Stimulated activated memory B cell treated with anti-CD40 and anti-IgM and Interleukin-4, amounts not matched to agents 10 μg/mL and 1 μg/mL and 100 μg/mL, for 72 hours (primary cell): ENCODE data around the gene BRME1.
A peak's percentile ranks its signal among the peaks of the same experiment; 100 is the strongest.

ENCODE experiments used
- ATAC-seq: fragments of 150-1000 bp; cut with Tn5 transposase; 2 replicates; pipeline ENCODE4 v1.10.0; 2021
- H3K27ac Mint-ChIP-seq: one replicate; pipeline ENCODE4 v1.8.0; 2022; ENCODE audit warnings: mild to moderate bottlenecking, mixed read lengths
- H3K27me3 Mint-ChIP-seq: one replicate; pipeline ENCODE4 v1.8.0; 2022; ENCODE audit warnings: mixed read lengths
- H3K36me3 Mint-ChIP-seq: one replicate; pipeline ENCODE4 v1.8.0; 2022; ENCODE audit warnings: mixed read lengths
- H3K4me1 Mint-ChIP-seq: one replicate; pipeline ENCODE4 v1.8.0; 2022; ENCODE audit warnings: mixed read lengths
- H3K4me3 Mint-ChIP-seq: one replicate; pipeline ENCODE4 v1.8.0; 2022; ENCODE audit warnings: mild to moderate bottlenecking, moderate library complexity, mixed read lengths
- H3K9me3 Mint-ChIP-seq: one replicate; pipeline ENCODE4 v1.8.0; 2022; ENCODE audit warnings: mixed read lengths

Gene BRME1

GRCh38 chr19:13884726-13885591 is 21.0 kb downstream of the BRME1 start:
- no peak overlapping the region for H3K27ac Mint-ChIP-seq
- no peak overlapping the region for H3K4me3 Mint-ChIP-seq
- no peak for ATAC-seq
- H3K9me3 Mint-ChIP-seq, result no peaks in the 10 kb centered on the region
- peaks cover 28% of the 10 kb centered on the region for H3K4me1 Mint-ChIP-seq
- no peaks in the 10 kb centered on the region for H3K27me3 Mint-ChIP-seq
- no peaks in the 10 kb centered on the region for H3K36me3 Mint-ChIP-seq

DNA sequence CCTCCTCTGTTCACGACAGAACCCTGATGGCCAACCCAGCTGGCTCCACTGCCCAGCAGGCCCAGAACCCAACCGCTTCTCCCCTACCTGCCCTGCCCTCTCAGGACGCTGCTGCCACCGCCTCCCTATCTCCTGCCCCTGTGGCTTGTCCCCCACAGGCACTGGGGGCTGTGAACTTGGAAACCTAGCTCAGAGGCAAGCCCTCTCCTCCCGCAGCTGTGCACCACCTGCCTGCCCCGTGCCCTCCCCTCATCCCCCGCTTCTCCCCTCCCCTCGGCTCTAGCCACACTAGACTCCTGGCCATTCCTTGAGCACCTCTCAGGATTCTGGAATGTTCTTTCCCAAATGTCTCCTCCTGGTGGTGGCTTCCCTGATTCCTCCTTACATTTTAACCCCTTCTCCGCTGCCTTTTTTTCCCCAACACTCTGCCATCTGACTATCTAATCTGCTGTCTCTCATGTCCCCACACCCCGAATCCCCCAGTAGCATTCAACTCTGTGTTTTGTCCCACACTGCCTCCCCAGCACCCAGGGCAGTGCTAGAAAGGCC is 22.3 kb downstream of the BRME1 start:
- peaks cover 32% of the 10 kb centered on the region for H3K4me1 Mint-ChIP-seq

GRCh38 chr19:13882836-13883235 is 23.1 kb downstream of the BRME1 start:
- no peaks in the 10 kb centered on the region for H3K9me3 Mint-ChIP-seq
- H3K27me3 Mint-ChIP-seq, result no peaks in the 10 kb centered on the region
- no peak overlapping the region for H3K27ac Mint-ChIP-seq
- H3K36me3 Mint-ChIP-seq, result no peaks in the 10 kb centered on the region
- H3K4me1 Mint-ChIP-seq, result peaks cover 32% of the 10 kb centered on the region
- no peak overlapping the region for H3K4me3 Mint-ChIP-seq
- ATAC-seq, result no peak

More for the DNA sequence above, 22.3 kb downstream of the BRME1 start:
- no peak for ATAC-seq
- H3K27ac Mint-ChIP-seq, result peak overlapping the region; percentile 12
- H3K9me3 Mint-ChIP-seq, result no peaks in the 10 kb centered on the region
- H3K4me3 Mint-ChIP-seq, result no peak overlapping the region
- no peaks in the 10 kb centered on the region for H3K36me3 Mint-ChIP-seq
- no peaks in the 10 kb centered on the region for H3K27me3 Mint-ChIP-seq

GRCh38 chr19:13882419-13882795 is 23.5 kb downstream of the BRME1 start:
- Mint-ChIP-seq H3K36me3 (no peaks in the 10 kb centered on the region), H3K9me3 (no peaks in the 10 kb centered on the region), H3K4me3 (no peak overlapping the region), H3K4me1 (peaks cover 32% of the 10 kb centered on the region), H3K27me3 (no peaks in the 10 kb centered on the region), H3K27ac (peak overlapping the region; percentile 58)
- ATAC-seq, result no peak

DNA sequence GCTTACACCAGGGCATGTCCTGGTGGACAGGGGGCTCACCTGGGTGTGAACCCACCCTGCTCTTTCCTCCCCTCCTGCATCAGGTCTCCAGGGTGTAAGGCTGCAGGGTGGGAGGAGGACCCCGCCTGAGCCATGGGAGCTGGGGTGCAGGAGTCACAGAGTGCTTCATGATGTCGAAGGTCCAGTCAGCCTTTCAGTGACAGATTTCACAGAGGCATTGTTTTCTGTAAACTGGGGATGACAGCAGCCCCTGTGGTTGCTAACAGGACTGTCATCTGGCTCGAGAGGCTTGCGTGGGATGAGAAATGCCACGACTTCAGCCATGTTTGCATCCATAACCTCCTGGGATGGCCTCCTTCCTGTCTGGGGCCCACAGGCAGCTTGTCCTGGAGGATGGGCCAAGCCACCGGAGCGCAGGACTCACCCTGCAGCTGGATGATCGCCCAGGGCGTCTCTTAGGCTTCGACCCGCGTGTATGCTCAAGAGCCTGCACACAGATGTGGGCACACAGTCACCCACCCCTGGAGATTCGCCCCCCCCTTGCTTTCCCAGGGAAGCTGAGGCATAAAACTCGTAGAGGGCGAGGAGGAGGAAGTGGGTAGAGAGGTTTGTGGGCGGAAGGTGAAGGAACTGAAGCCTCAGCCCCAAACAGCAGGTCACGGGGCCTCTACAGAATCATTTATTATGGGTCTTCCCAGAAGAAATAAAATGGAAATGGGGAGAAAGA is 24.1 kb downstream of the BRME1 start:
- H3K4me1 Mint-ChIP-seq, result peaks cover 32% of the 10 kb centered on the region
- no peaks in the 10 kb centered on the region for H3K27me3 Mint-ChIP-seq
- H3K36me3 Mint-ChIP-seq, result no peaks in the 10 kb centered on the region
- ATAC-seq, result peak; percentile 27
- H3K27ac Mint-ChIP-seq, result peak overlapping the region; percentile 58
- no peaks in the 10 kb centered on the region for H3K9me3 Mint-ChIP-seq
- no peak overlapping the region for H3K4me3 Mint-ChIP-seq

GRCh38 chr19:13881251-13881691 is 24.6 kb downstream of the BRME1 start:
- no peak overlapping the region for H3K4me3 Mint-ChIP-seq
- H3K27me3 Mint-ChIP-seq, result peaks cover 6% of the 10 kb centered on the region
- no peak for ATAC-seq
- H3K4me1 Mint-ChIP-seq, result peaks cover 32% of the 10 kb centered on the region
- H3K36me3 Mint-ChIP-seq, result no peaks in the 10 kb centered on the region
- no peaks in the 10 kb centered on the region for H3K9me3 Mint-ChIP-seq
- H3K27ac Mint-ChIP-seq, result peak overlapping the region; percentile 58

- Mint-ChIP-seq H3K4me1 (peaks cover 32% of the 10 kb centered on the region), H3K4me3 (peak overlapping the region; percentile 8), H3K27ac (peak overlapping the region; percentile 58), H3K27me3 (peaks cover 15% of the 10 kb centered on the region), H3K9me3 (no peaks in the 10 kb centered on the region), H3K36me3 (no peaks in the 10 kb centered on the region)
- ATAC-seq, result peak; percentile 94
These were observed 25.6 kb downstream of the BRME1 start for GRCh38 chr19:13880059-13881043.

- Mint-ChIP-seq H3K36me3 (no peaks in the 10 kb centered on the region), H3K27ac (no peak overlapping the region), H3K9me3 (no peaks in the 10 kb centered on the region), H3K27me3 (peaks cover 37% of the 10 kb centered on the region), H3K4me3 (no peak overlapping the region), H3K4me1 (peaks cover 38% of the 10 kb centered on the region)
- ATAC-seq, result no peak
These were observed 28.6 kb downstream of the BRME1 start for GRCh38 chr19:13877303-13877702.

GRCh38 chr19:13876834-13877233 is 29.1 kb downstream of the BRME1 start, which contains the start of gene NANOS3:
Gene NANOS3, plus strand, starts transcription at chr19:13877134. Its CDS starts 115 bp downstream, at chr19:13877249.
- H3K36me3 Mint-ChIP-seq, result no peaks in the 10 kb centered on the region
- no peak within 1 kb of the TSS for H3K27ac Mint-ChIP-seq
- peaks cover 42% of the 10 kb centered on the region for H3K27me3 Mint-ChIP-seq
- no peak within 1 kb of the TSS for H3K4me3 Mint-ChIP-seq
- no peak for ATAC-seq
- H3K4me1 Mint-ChIP-seq, result peaks cover 36% of the 10 kb centered on the region
- H3K9me3 Mint-ChIP-seq, result no peaks in the 10 kb centered on the region

DNA sequence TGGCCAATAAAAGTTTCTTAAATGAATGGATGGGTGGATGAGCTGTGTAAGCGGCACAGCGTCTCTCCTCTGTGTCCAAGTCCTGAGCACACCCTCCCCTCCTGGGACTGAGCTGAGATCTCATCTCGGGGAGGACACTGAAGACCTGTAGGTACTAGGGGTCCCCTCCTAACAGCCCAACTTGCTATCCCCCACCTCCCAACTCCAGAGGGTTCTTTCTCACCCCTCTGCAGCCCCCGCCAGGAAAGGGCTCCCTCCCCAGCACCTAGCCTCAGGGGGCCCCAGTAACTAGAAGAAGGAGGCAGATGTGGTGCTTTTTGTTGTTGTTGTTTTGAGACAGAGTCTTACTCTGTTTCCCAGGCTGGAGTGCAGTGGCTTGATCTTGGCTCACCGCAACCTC is 30.1 kb downstream of the BRME1 start:
- H3K4me1 Mint-ChIP-seq, result peaks cover 30% of the 10 kb centered on the region
- H3K27ac Mint-ChIP-seq, result no peak overlapping the region
- no peak overlapping the region for H3K4me3 Mint-ChIP-seq
- H3K36me3 Mint-ChIP-seq, result no peaks in the 10 kb centered on the region
- H3K27me3 Mint-ChIP-seq, result peaks cover 52% of the 10 kb centered on the region
- H3K9me3 Mint-ChIP-seq, result no peaks in the 10 kb centered on the region
- no peak for ATAC-seq

DNA sequence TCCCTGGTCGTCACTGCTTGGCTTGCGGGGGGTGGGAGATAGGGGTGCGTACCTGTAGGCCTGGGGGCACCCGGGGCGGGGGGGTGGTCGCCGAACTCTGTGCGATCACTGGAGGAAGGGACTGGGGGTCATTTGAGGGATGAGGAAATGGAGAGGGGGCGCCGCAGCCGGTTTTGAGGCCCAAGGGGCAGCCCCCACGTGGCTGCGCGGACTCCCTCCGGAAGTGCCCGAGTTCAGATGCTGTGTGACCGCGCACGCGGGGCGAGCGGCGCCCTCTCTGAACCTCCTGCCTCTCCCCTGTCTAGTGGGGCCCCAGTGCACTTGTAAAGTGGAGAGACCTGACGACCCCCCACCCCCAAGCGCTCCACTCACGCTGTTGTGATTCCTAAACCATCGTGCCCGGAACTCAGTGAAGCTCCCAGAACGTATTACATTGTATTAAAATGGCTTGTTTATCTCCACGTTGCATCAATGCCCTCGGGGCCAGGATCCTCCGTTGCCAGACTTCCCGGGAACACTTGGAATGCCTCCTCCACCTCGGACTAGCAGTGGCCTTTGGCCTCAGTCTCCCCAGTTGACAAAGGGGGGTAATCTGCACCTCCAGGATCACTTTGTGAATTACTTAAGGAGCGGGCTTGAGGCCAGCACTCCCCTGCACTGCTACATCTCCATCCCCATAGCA is 31.9 kb downstream of the BRME1 start:
- H3K27ac Mint-ChIP-seq, result no peak overlapping the region
- ATAC-seq, result no peak
- H3K4me3 Mint-ChIP-seq, result no peak overlapping the region
- H3K36me3 Mint-ChIP-seq, result no peaks in the 10 kb centered on the region
- H3K4me1 Mint-ChIP-seq, result peaks cover 19% of the 10 kb centered on the region
- H3K9me3 Mint-ChIP-seq, result no peaks in the 10 kb centered on the region
- H3K27me3 Mint-ChIP-seq, result peaks cover 70% of the 10 kb centered on the region

GRCh38 chr19:13872695-13873389 is 33.1 kb downstream of the BRME1 start:
- peaks cover 74% of the 10 kb centered on the region for H3K27me3 Mint-ChIP-seq
- H3K36me3 Mint-ChIP-seq, result no peaks in the 10 kb centered on the region
- H3K27ac Mint-ChIP-seq, result peak overlapping the region; percentile 12
- peak; percentile 69 for ATAC-seq
- H3K4me3 Mint-ChIP-seq, result peak overlapping the region; percentile 66
- H3K9me3 Mint-ChIP-seq, result no peaks in the 10 kb centered on the region
- peaks cover 19% of the 10 kb centered on the region for H3K4me1 Mint-ChIP-seq

- Mint-ChIP-seq H3K27ac (peak overlapping the region; percentile 12), H3K4me3 (peak overlapping the region; percentile 66), H3K9me3 (no peaks in the 10 kb centered on the region), H3K36me3 (no peaks in the 10 kb centered on the region), H3K4me1 (peaks cover 19% of the 10 kb centered on the region), H3K27me3 (peaks cover 79% of the 10 kb centered on the region)
- ATAC-seq, result no peak
These were observed 33.6 kb downstream of the BRME1 start for GRCh38 chr19:13872339-13872694.

DNA sequence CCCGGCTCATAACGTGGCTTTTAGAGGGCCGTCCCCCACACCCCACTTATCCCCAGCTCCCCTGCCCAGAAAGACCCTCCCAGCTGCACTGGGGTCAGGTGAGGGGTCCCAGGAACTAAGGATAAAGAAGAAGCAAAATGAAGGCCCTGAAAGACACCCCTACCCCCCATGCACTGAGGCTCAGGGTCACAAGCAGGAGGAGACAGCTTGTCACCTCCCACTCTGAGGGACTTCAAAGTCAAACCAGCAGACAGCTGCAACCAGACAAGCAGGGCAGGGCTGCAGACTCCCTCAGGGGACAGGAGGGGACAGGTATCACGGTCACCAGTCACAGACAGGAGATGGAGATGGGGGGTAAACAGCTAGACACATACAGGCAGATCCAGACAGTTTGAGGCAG is 35.0 kb downstream of the BRME1 start:
- Mint-ChIP-seq H3K36me3 (no peaks in the 10 kb centered on the region), H3K27me3 (peaks cover 83% of the 10 kb centered on the region), H3K4me3 (no peak overlapping the region), H3K27ac (no peak overlapping the region), H3K9me3 (no peaks in the 10 kb centered on the region), H3K4me1 (peaks cover 26% of the 10 kb centered on the region)
- no peak for ATAC-seq
